Measurements from ENCODE around the gene FRMD4A.
"Not testable (repeated sequence)": the region's sequence is repeated elsewhere in the genome, so short reads cannot be mapped to it uniquely, and the experiment has no call there.

The FRMD4A gene

DNA sequence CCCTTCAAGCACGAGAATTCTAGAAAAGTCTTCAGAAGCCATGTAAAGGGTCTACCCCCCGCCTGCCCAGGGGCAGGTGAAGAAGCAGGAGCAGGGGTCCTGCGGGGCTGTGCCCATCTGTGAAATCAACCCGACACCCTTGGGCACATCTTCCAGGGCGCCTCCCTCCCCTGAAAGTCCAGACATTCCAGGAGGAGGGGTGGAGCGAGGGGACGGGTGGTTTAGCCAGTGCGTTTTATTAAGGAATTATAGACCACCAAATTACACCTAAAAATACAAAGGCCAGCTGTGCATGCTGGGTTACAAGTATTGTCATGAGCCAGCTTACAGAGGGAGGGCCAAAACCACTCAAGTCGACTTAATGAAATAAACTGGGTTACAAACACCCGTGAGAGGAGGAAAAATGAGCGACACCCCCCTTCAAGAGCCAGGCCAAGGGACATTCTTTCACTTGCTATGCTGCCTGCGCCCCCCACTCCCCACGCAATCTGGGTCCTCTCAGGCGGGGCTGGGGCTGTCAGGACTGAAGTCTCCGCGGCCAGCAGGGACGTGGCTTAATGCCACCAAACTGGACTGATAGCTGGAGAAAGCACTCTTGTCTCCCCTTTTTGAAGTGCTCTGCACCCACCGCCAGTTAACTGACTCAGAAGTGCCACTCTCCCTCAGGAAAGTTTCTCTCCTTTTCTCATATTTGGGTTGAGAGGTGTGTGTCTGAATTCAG lies 360.3 kb downstream of the FRMD4A start:
- no peak for DNase-seq

DNA sequence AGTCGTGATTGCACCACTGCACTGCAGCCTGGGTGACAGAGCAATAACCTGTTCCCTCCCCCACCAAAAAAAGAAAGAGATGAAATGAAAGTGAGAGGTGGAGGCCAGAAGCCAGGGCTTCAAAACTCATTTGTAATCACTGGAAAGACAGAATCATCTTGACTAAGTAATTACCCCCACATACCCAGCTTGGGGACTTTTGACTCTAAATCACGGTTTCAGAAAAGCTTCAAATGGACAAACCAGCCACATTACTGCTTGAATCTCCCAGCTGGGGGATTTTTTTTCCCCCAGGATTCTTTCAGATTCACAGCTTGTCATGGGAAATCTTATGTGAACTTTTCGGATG lies 361.0 kb downstream of the FRMD4A start:
- no peak for DNase-seq

DNA sequence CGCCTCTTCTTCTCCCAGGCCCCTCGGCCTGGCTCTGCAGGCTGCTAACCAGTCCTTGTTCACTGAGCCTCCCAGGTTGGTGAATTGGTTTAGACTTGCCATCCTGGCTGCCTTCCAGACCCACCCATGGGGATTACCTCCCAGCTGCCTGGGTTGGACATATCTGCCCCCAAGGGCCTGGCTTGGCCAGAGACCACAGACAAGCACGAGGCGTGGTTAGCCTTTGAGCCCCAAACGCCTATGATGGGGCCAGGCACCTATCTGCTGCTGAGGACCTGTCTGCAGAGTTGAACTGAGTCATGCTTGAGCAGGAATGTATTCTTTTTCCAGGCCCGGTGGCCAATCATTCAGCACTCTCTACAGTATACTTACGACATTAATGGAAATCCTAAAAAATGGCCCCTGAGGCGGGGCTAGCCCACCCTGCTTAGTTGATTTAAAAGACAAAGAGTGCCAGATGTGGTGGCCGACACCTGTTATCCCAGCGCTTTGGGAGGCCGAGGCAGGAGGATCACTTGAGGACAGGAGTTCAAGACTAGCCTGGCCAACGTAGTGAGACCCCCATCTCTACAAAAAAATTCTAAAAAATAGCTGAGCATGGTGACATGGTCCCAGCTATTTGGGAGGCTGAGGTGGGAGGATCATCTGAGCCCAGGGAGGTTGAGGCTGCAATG lies 361.5 kb downstream of the FRMD4A start:
- DNase-seq, result no peak

DNA sequence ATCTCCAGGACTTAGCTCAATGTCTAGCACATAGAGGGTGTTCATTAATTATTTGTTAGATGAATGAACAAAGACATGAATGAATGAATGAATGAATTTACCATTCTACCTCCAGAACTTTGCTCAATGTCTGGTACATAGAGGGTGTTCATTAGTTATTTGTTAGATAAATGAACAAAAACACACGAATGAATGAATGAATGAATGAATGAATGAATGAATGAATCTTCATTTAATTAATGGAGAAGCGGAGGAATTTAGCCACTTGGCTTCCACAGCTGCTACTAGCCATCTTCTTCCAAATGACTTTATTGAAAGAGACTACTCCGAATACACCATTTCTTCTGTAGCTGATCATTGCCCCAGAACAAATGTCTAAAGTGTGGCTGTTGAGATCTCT lies 368.9 kb downstream of the FRMD4A start:
- DNase-seq, result no peak

DNA sequence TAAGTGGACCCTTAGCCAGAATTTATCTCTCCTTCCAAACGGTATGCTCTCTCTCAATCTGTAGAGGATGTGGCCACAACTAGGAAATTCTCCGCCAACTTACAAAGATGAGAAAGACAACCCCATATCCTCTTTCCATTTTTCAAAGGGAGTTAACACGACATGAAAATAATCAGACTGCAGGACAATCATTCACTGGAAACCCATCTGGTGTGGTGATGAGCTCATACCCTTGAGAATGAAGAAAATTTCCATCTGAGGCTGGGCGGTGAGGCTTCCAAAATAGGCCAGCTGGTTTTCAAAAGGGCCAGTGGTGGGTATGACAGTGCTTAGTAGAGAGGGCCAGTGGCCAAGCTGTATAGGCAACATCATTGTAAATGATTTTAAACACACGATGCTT lies 369.6 kb downstream of the FRMD4A start:
- peak; percentile 66 for DNase-seq

DNA sequence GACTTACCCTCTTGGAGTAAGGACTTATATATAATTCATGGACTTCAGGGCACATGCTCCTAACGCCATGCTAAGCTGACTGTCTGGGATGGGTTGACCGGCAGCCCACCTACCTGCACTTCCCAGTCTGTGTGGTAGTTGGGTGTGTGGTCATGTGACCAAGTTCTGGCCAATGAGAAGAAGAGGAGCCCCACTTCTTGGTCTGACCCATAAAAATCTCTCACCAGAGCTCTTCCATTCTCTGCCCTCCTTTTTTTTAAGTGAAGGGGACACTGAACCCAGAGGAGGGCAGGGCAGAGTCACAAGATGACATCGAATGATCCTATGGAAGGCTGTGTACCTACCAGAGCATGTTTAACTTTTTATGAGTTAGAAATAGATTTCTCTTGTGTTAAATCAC lies 370.1 kb downstream of the FRMD4A start:
- no peak for DNase-seq

DNA sequence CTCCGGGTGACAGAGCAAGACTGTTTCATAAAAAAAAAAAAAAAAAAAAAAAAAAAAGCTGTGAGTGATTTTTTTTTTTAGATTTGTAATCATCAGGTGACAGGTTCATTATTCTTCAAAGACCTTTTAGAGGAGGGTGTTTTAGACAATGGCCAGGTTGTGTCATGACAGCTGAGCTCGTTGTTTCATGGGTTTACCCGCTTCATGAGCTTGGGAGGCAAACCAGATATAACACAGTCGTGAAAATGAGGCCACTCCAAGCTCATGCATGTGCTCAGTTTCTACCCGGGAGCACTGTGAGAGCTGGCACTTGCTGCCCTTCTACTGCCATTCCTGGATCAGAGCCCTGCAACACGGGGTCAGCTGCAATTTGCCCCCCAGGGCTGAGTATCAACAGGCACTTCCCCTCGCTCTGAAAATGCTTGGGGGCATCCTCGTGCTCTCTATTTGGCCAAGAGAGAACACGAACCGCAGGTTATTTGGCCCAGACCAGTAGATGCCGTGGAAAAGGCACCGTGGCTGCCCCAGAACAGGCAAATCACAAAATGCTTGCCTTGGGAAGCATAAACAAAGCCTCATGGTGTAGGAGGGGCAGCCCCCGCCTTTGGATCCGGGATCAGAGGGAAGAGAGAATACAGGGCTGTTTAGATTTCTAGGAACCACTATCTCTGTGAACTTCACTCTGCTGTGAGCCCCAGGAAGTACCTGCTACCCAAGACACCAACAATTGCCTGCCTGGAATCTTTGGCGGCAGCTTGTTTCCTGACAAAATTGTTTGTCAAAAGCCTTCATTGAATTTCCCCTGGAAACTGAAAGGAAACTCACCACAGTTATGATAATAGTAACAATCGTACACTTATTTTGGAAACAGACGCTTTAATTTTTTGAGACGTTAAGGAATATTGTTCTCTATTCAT lies 371.0 kb downstream of the FRMD4A start:
- no peak for DNase-seq

DNA sequence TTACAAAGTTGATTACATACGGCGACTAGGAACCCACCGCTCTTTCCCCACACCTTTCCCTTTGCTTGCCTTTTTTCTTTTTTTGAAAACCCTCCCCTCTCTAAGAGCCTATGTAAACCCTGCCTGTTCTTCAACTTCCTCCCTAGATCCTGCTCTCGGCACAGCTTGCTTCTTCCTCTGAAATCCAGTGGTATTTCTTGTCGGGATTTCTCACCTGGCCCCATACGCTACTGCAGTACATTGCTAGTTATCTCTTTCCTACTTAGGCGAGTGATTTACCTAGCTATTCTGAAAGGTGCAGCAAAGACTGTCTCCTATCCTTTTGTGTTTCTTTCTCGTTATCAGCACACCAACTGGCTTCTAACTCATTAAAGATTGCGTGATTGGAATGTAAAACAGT lies 372.9 kb downstream of the FRMD4A start:
- no peak for DNase-seq

DNA sequence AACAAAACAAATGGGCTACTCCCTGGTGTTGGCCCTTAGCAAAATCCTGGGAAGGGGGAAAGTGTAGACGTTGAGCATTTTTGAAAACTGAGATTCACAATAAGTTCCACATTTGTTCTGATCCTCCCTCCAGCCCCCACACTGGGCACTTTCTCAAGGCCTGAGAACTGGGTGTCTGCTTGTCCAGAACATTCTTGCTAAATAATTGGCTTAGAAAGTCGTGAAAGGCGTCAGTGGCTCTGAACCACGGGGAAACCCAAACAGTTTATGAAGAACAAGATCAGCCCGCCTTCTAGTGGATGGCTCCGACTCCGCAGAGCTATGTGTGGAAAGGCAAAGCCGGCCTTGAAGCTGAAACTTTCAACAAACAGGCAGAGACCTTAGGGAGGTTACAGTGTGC lies 373.9 kb downstream of the FRMD4A start:
- no peak for DNase-seq

DNA sequence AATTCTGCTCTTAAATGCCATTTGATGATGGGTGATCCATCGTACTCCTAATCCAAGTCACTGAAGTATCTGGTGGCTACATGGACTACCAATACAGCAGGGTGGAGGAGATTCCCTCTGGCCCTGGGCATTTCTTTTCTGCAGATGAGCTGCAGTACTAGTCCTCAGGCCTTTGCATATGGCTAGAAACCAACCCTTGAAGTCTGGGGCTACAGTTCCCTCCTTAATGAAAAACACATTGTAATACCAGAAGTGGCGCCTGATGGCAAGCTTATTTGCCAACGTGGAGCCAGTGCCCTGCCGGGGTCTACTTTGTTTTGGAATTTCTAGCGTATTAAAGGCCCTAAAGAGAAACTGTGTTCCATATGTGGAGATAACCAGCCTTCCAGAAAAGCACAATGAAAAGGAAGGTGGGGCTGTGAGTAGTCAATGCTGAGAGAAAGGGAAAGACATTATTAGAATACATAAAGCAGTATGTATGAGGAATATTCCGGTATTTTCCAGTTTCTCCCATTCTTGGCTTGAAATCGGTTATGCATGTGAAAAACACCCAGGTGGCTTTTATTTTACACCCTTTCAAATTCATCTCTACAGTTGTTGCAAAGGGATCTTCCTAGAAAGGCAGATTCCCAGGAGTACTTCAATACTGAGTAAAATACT lies 375.2 kb downstream of the FRMD4A start:
- DNase-seq, result no peak

DNA sequence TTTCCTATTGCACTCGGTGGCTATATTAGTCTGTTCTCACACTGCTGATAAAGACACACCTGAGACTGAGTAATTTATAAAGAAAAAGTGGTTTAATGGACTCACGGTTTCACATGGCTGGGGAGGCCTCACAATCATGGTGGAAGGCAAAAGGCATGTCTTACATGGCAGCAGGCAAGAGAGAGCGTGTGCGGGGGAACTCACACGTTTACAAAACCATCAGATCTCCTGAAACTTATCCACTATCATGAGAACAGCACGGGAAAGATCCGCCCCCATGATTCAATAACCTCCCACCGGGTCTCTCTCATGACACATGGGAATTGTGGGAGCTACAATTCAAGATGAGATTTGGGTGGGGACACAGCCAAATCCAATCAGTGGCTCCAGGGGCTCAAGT lies 376.5 kb downstream of the FRMD4A start:
- DNase-seq, result not testable (repeated sequence)

DNA sequence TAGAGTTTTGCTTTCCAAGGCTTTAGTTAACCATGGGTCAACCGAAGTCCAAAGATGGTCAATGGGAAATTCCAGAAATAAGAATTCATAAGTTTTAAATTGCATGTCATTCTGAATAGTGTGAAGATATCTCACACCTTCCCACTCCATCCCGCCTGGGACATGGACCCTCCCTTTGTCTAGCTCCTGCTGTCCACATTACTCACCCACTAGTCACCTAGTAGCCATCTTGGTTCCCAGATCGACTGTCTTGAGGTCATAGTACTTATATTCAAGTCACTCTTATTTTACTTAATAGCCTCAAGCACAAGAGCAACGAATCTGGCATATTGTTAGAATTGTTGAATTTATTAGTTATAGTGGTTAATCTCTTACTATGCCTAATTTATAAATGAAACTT lies 377.4 kb downstream of the FRMD4A start:
- no peak for DNase-seq

DNA sequence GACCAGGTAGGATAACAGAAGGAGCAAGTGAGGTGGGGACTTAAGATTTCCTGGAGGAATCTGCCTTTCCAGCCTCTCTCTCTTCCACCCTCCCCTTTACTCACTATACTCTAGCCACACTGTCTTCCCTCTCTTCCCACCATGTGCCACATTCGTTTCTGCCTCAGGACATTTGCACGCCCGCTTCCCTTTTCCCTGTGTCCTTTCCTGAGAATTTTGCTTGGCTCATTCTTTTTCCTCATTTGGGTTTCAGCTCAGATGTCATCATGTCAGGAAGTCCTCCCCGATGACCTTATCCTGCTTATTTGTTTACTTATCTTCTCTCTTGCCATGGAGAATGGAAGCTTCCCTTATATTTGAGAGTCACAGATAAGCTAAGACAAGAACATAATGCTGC lies 380.2 kb downstream of the FRMD4A start:
- DNase-seq, result no peak

DNA sequence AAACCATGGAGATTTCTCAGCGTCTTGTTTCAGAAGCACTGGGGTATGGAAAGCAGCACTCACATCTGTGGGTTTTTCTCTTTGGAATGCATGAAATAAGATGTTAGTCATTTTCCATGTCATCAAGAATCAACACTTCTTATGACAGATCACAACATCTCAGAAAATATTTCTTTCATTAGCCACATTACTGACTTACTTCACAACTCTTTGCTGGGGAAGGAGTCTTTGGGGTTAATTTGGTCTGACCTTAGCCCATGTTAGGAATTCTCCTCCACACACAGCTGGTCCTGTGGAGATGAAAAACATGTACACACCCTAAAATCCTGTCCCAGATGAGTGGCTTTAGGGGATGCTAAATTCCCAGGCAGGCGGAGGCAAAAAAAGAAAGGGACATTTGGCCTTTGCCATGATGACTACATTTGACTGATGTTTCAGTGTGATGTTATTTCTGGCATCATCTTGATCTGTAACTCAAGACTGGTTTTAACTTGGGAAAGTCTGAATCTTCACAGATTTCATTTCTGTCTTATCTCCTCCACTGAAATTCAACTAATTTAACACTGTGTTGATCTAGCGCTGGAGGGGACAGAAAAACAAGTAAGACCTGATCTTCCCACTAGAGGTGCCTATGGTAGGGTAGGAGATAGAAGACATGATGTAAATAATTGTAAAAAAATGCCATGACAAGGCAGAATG lies 380.7 kb downstream of the FRMD4A start:
- DNase-seq, result peak; percentile 52

DNA sequence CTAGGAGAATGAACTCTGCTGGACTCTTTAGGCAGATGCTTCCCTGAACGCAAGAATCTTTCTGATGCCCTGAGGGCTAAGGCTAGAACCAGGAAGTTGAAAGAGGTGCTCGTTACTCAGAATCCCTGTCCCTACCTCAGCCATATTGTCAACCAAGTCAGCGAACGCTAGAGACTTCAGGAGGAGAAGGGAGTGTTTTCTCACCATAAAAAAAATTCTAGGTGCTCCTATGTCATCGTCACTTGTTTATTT lies 384.6 kb downstream of the FRMD4A start:
- DNase-seq, result no peak

DNA sequence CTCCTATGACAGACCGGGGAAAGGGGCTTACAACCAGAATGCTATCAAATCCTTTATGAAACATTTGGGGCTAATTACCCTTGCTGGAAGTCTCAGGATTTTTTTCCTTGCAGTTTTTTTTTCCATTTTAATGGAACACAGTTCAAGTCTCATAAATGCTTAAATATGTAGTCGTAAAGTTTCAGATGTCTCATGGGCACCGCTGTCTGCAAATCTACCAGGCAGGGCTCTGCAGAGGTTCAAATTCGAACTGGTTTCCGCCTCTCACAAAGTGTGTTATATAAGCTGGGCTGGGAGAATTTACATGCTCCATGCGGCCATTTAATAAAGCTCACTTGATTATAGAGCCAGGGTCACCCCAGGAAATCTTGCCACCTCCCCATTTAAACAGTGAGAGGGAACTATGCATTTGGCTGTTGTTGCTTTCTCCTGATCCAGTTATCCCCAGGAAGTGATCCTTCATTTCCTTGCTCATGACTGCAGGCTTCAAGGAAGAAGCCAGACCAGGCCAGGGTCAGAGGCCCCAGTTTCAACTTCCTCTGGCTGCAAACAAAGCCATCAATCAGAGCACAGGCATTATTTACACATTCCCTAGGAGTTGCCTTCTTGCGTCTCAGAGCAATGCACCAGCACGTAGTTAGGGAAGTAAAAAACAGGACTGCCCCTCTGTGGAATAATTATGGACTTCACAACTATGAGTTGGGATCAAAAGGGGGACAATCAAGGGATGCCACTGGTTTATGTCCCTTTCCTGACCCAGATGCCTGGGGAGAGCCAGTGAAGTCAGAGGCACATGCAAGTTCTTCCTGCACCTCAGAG lies 385.1 kb downstream of the FRMD4A start:
- no peak for DNase-seq

DNA sequence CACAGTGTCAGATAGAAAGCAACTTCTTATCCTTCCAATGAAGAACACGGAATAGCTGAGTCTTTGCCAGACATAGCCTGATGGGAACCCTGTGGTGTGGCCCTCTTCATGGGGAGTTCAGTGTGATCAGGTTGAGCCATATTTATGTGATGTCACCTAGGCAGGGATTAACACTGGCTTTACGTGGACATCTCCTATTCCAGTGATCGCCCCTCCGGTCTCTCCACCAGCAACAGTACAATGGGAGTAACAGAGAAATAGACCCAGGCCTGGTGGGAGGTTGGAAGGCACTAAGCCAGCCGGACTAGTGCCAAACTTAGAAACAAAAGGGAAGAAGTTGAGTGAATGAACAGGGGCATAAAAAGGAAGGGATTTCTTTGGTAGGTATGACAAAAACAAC lies 385.9 kb downstream of the FRMD4A start:
- DNase-seq, result no peak

DNA sequence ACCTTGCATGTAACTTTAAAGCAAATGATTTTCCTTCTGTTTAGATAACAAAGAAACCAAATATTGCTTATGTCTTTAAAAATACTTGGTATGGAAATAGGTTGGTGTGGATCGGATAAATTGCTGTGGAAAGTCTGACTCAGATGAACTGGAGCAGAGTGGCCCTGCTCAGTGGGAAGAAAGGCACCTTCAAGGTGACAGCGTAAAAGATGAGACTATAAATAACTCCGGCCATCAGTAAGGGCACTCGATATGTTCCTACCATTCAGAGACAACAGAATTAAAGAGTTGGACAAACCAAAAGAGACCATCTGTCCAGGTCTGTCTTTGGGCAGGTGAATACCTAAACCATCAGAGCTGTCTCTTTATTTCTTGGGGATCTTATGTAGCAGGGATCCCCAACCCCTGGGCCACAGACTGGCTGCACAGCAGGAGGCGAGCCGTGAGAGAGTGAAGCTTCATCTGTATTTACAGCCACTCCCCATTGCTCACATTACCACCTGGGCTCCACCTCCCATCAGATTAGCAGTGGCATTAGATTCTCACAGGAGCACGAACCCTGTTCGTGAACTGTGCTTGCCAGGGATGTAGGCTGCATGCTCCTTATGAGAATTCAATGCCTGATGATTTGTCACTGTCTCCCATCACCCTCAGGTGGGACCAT lies 386.9 kb downstream of the FRMD4A start:
- DNase-seq, result no peak

DNA sequence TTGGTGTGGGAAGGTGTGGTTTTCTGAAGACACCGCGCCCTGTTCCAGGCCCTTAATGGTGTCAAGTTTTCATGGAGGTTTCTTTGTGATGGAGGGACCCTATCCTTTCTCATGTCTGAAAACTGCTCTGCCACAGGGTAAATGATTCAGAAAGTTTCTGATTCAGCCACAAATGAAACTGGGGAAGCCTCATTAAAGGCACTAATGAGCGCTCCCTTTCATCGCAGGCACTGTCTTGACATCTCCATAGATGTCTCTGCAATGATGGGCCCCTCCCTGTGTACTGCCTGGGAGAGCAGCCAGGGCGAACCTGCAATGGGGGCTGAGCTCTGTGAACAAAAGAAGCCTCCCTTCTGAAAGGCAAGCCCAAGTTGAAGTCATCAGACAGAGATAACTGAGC lies 388.7 kb downstream of the FRMD4A start:
- no peak for DNase-seq

DNA sequence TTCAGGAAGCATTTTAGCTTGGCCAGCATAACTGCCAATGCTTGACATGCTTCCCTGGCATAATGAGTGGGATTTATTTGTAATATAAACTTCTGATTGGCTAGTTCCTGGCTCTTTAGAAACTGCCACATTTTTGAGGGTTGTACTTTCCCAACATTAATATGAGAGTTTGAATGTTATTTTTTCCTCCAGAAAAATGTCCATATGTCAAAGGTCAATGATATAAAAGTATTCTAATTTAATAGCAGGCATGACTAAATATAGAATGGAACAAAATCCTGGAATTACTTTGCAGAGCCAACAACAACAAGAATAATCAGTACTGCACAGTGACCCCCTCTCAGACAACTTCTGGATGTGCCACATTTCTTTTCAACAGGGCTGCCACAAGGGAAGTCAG lies 391.3 kb downstream of the FRMD4A start:
- peak; percentile 3 for DNase-seq

DNA sequence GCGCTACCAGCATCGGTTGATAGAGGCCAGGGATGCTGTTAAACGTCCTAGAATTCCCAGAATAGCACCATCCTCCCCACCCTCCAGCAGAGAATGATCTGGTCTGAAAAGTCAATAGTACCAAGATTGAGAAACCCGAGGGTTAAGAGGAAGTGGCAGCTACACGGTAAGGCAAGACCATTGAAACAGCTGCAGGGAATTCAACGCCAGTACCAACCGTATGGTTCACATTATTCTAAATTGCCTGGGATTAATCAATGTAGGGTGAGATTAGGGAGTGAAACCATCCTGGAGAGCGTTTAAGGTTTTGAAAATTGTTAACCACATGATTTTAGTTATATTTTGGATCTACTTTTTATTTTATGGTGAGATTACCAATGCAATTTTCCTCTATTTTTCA lies 391.8 kb downstream of the FRMD4A start:
- DNase-seq, result no peak

DNA sequence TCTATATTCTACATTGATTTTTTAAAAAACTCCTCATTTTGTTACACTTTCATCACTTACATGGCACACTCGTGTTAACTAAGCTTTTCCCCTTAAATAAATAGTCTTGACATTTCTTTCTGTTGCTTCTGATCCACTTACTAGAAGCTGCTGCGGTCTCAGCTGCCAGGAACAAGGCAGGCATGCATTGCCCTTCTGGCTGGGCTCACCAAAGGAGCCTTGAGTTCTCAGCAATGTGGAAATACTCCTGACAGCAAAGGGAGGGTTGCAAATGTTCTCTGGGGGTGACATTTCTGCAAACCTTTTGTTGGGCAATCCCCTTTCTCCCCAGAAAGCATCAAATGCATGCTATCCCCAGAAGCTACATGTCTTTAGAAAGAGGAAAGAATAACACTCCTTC lies 393.9 kb downstream of the FRMD4A start:
- DNase-seq, result no peak

Data from amniotic stem cell (primary cell).